ENCODE measurements around the gene LEPR.
"Not testable (repeated sequence)": the region's sequence is repeated elsewhere in the genome, so short reads cannot be mapped to it uniquely, and the experiment has no call there.

The LEPR gene, protein sequence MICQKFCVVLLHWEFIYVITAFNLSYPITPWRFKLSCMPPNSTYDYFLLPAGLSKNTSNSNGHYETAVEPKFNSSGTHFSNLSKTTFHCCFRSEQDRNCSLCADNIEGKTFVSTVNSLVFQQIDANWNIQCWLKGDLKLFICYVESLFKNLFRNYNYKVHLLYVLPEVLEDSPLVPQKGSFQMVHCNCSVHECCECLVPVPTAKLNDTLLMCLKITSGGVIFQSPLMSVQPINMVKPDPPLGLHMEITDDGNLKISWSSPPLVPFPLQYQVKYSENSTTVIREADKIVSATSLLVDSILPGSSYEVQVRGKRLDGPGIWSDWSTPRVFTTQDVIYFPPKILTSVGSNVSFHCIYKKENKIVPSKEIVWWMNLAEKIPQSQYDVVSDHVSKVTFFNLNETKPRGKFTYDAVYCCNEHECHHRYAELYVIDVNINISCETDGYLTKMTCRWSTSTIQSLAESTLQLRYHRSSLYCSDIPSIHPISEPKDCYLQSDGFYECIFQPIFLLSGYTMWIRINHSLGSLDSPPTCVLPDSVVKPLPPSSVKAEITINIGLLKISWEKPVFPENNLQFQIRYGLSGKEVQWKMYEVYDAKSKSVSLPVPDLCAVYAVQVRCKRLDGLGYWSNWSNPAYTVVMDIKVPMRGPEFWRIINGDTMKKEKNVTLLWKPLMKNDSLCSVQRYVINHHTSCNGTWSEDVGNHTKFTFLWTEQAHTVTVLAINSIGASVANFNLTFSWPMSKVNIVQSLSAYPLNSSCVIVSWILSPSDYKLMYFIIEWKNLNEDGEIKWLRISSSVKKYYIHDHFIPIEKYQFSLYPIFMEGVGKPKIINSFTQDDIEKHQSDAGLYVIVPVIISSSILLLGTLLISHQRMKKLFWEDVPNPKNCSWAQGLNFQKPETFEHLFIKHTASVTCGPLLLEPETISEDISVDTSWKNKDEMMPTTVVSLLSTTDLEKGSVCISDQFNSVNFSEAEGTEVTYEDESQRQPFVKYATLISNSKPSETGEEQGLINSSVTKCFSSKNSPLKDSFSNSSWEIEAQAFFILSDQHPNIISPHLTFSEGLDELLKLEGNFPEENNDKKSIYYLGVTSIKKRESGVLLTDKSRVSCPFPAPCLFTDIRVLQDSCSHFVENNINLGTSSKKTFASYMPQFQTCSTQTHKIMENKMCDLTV

DNA sequence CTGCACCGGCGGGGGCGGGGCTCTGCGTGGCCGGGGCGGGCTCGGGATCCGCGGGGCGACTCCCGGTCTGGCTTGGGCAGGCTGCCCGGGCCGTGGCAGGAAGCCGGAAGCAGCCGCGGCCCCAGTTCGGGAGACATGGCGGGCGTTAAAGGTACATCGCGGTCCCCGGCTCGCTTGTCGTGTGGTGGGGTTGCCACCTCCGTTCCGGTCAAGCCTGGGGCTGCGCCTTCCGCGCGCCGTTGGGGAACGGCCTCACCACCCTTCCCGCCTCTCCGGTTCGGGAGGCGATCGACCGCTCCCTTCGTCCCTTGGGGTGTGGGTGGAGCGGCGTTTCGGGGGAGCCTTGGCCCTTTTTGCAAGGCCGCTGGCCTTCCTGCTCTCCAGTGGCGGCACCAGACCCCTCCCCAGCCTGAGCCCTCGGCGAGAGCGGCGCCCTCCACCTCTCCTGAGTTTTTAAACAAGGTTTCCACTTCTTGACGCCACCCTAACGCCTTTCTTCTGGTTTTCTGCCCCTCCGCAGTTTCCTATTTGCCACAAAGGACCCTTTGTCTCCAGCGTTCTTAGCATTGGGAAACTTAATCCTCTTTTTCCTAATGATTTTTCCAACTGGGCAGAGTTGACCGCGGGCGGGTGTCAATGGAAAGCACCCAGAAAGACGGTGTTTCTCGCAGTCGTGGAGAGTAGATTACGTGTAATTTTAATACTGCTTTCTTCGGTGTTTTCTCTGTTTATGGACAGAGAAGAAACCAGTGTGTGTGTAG lies at the start of gene LEPR, which contains the start of gene LEPROT:
Gene LEPR (plus strand): TSS at position 79 of the 761 bp plus-strand sequence. CDS start 144,898 bp downstream, outside the sequence.
Gene LEPROT (plus strand): TSS at position 79 of the 761 bp plus-strand sequence. CDS start 57 bp downstream, at position 136.
- no peaks in the 10 kb centered on the region; the same call in 1 of the 2 replicates for H3K9me3 ChIP-seq (ENCODE audit: control insufficient read depth, insufficient read depth, low read length)
- H3K27ac ChIP-seq (ENCODE audit: low read depth, low read length) = peak within 1 kb of the TSS; percentile 98
- peaks cover 2% of the 10 kb centered on the region; the same call in 1 of the 2 replicates for H3K36me3 ChIP-seq (ENCODE audit: control insufficient read depth, insufficient read depth, low read length)
- no peaks in the 10 kb centered on the region for H3K27me3 ChIP-seq (ENCODE audit: control insufficient read depth, insufficient read depth, low read length)
- H3K9ac ChIP-seq (ENCODE audit: low read depth, low read length) = peak within 1 kb of the TSS; percentile 96
- peaks cover 56% of the 10 kb centered on the region for H3K4me1 ChIP-seq (ENCODE audit: control insufficient read depth, insufficient read depth, low read length)
- peak within 1 kb of the TSS; percentile 91 for H3K4me3 ChIP-seq (ENCODE audit: low read depth, low read length)

DNA sequence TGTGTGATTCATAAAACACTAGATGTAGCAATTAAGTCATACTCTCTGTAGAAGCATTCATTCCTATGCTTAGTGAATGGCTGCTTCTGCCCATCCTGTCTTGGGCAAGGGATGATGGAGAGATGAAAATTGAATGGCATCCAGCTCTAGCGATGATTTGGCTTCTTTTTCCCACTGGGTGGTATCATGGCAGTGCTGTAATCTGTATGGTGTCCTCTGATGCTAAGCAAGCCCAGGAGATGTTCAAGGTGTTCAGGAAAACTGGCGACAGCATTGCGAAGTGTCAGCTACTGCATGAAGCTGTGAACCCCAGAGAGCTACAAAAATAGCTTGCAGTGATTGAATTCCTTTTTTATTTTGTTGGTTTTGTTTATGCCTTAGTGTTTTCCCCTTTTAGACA lies 48.9 kb upstream of the LEPR start:
- Histone ChIP-seq H3K27ac (ENCODE audit: low read depth, low read length) (no peak overlapping the region), H3K4me3 (ENCODE audit: low read depth, low read length) (no peak overlapping the region), H3K9me3 (ENCODE audit: control insufficient read depth, insufficient read depth, low read length) (no peaks in the 10 kb centered on the region)

DNA sequence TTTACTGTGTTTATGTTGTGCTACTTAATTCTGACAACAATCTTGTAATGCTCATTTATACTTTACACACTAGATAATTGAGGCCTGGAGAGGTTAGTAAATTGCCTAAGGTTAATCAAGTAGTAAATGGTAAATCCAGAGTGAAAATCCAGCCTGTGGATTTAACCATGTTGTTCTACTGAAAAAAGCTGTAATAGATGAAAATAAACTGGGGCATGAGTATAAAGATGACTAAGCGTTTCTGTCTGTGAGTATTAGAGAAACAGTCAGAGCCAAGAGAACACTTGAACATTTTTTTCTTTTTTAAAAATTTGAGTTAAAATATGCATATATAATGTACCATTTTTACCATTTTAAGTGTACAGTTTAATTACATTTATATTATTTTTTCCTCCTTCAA lies 47.9 kb upstream of the LEPR start:
- Histone ChIP-seq H3K27me3 (ENCODE audit: control insufficient read depth, insufficient read depth, low read length) (no peaks in the 10 kb centered on the region), H3K9me3 (ENCODE audit: control insufficient read depth, insufficient read depth, low read length) (no peaks in the 10 kb centered on the region), H3K36me3 (ENCODE audit: control insufficient read depth, insufficient read depth, low read length) (no peaks in the 10 kb centered on the region), H3K9ac (ENCODE audit: low read depth, low read length) (no peak overlapping the region), H3K27ac (ENCODE audit: low read depth, low read length) (no peak overlapping the region), H3K4me1 (ENCODE audit: control insufficient read depth, insufficient read depth, low read length) (no peaks in the 10 kb centered on the region), H3K4me3 (ENCODE audit: low read depth, low read length) (no peak overlapping the region)

More for the DNA sequence above, 48.9 kb upstream of the LEPR start:
- Histone ChIP-seq H3K36me3 (ENCODE audit: control insufficient read depth, insufficient read depth, low read length) (no peaks in the 10 kb centered on the region), H3K4me1 (ENCODE audit: control insufficient read depth, insufficient read depth, low read length) (no peaks in the 10 kb centered on the region), H3K9ac (ENCODE audit: low read depth, low read length) (no peak overlapping the region), H3K27me3 (ENCODE audit: control insufficient read depth, insufficient read depth, low read length) (no peaks in the 10 kb centered on the region)

DNA sequence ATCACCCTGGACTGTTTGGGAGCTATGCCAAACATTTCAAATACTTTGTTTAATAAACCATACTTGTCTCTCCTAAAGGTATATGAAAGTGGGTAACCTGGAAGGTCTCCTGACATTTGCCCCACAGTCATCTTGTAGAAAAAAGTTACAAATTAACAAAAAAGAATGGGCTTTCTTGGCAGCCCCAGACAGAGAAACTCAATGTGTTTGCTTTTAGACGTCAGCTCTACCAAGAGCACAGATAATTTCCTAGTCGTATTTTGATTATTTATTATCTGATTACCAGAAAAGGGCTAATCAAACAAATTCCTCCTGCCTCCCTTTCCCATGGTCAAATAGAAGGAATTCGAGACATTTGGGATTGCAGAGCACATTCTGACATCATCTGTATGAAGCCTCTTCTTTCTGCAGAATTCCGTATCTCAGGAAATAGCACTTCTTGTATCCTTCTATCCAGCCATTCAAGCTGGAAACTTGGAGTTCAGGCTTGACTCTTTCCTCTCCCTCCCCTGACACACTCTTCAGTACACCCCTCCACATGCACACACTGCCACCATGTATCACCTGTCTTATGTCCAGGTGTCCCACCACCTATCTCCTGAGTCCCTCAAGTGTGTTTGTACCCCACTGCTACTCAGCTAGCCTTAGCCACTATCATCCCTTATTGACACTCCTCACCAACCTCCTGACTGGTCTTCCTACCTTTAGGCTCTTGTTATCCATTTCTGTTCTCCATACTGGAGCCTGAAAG lies 42.8 kb upstream of the LEPR start:
- H3K27me3 ChIP-seq (ENCODE audit: control insufficient read depth, insufficient read depth, low read length) = no peaks in the 10 kb centered on the region

DNA sequence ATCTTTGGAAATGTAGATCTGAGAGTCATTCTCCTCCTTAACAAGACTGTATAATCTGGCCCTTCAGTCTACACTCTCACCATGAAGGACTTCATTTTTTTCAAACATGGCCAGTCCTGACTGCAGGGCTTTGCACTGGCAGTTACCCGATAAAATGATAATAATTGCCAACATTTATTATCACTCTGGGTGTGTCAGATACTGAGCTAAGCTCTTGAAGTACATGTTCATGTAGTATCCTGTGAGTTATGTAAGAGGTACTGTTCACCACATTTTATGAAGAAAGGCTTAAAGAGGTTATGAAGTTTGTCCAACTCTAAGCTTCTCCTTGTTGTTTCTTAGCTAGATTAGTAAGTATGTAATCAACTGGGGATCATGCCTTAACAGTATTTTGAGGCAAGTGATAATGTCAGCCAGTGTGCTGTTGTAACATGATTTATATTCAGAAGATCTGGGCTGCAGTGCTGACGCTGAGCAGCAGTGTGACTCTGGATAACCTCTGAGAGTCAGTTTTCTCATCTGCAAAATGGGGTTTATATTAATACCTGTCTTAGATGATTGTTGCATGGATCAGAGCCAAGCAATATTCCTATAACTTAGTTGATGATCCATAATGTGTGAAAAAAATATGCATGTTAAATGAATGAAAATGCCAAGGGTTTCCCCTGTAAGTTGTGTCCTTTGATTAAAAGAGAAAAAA lies 42.1 kb upstream of the LEPR start:
- Histone ChIP-seq H3K36me3 (ENCODE audit: control insufficient read depth, insufficient read depth, low read length) (no peaks in the 10 kb centered on the region), H3K4me1 (ENCODE audit: control insufficient read depth, insufficient read depth, low read length) (no peaks in the 10 kb centered on the region), H3K27me3 (ENCODE audit: control insufficient read depth, insufficient read depth, low read length) (no peaks in the 10 kb centered on the region), H3K9ac (ENCODE audit: low read depth, low read length) (no peak overlapping the region), H3K9me3 (ENCODE audit: control insufficient read depth, insufficient read depth, low read length) (no peaks in the 10 kb centered on the region), H3K27ac (ENCODE audit: low read depth, low read length) (no peak overlapping the region), H3K4me3 (ENCODE audit: low read depth, low read length) (no peak overlapping the region)

More for the DNA sequence above, 42.8 kb upstream of the LEPR start:
- no peak overlapping the region for H3K27ac ChIP-seq (ENCODE audit: low read depth, low read length)
- no peak overlapping the region for H3K4me3 ChIP-seq (ENCODE audit: low read depth, low read length)
- no peaks in the 10 kb centered on the region for H3K36me3 ChIP-seq (ENCODE audit: control insufficient read depth, insufficient read depth, low read length)
- no peaks in the 10 kb centered on the region for H3K9me3 ChIP-seq (ENCODE audit: control insufficient read depth, insufficient read depth, low read length)
- no peak overlapping the region for H3K9ac ChIP-seq (ENCODE audit: low read depth, low read length)
- H3K4me1 ChIP-seq (ENCODE audit: control insufficient read depth, insufficient read depth, low read length) = no peaks in the 10 kb centered on the region

DNA sequence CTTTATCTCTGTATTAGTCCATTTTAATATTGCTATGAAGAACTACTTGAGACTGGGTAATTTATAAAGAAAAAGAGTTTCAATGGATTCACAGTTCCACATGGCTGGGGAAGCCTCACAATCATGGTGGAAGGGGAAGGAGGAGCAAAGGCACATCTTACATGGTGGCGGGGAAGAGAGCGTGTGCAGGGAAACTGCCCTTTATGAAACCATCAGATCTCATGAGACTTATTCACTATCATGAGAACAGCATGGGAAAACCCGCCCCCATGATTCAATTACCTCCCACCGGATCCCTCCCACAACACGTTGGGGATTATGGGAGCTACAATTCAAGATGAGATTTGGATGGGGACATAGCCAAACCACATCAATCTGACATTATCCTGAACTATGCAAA lies 36.0 kb upstream of the LEPR start:
- H3K9me3 ChIP-seq (ENCODE audit: control insufficient read depth, insufficient read depth, low read length); H3K27ac ChIP-seq (ENCODE audit: low read depth, low read length); H3K4me1 ChIP-seq (ENCODE audit: control insufficient read depth, insufficient read depth, low read length); H3K36me3 ChIP-seq (ENCODE audit: control insufficient read depth, insufficient read depth, low read length); H3K9ac ChIP-seq (ENCODE audit: low read depth, low read length); H3K4me3 ChIP-seq (ENCODE audit: low read depth, low read length); H3K27me3 ChIP-seq (ENCODE audit: control insufficient read depth, insufficient read depth, low read length): not testable (repeated sequence)

DNA sequence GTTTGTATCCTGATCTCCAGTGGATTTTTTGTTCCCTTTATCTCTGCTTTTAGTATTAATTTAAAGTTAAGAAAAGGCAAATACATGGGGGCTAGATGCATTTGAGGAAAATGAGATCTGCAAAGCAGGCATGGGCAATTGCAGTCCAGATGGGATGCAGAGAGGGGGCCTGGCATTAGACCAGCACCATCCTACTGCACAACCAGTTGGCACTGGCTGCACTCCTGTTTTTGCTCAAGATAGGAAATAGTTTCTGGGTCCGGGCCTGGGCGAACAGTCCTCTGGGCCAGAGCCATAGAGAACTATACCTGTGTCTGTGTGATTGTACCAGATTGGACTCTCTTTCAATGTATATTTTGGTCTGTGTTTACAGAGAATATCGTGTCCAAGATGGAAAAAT lies 34.0 kb upstream of the LEPR start:
- no peaks in the 10 kb centered on the region for H3K27me3 ChIP-seq (ENCODE audit: control insufficient read depth, insufficient read depth, low read length)
- no peak overlapping the region for H3K27ac ChIP-seq (ENCODE audit: low read depth, low read length)
- no peaks in the 10 kb centered on the region for H3K9me3 ChIP-seq (ENCODE audit: control insufficient read depth, insufficient read depth, low read length)
- no peaks in the 10 kb centered on the region for H3K36me3 ChIP-seq (ENCODE audit: control insufficient read depth, insufficient read depth, low read length)
- H3K9ac ChIP-seq (ENCODE audit: low read depth, low read length) = no peak overlapping the region
- H3K4me3 ChIP-seq (ENCODE audit: low read depth, low read length) = no peak overlapping the region
- no peaks in the 10 kb centered on the region for H3K4me1 ChIP-seq (ENCODE audit: control insufficient read depth, insufficient read depth, low read length)

DNA sequence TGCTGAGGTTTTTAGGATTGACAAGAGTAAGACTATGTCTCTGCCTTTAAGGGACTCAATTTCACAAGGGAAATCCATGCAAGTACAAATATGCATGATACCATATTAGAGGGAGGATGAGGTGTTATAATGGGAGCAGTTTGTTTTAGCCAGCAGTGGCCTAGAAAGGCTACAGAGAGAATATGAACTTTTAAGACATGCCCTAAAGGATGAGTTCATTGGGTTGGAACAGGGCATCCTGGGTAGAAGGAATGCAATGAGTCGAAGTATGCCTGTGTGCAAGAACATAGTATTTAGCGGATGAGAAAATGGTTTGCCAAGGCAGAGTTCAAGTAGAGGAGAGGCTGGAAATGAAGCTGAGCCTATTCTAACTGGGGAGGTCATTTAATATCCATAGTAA lies 32.6 kb upstream of the LEPR start:
- Histone ChIP-seq H3K36me3 (ENCODE audit: control insufficient read depth, insufficient read depth, low read length) (no peaks in the 10 kb centered on the region), H3K9me3 (ENCODE audit: control insufficient read depth, insufficient read depth, low read length) (no peaks in the 10 kb centered on the region), H3K27ac (ENCODE audit: low read depth, low read length) (no peak overlapping the region), H3K27me3 (ENCODE audit: control insufficient read depth, insufficient read depth, low read length) (no peaks in the 10 kb centered on the region), H3K4me3 (ENCODE audit: low read depth, low read length) (no peak overlapping the region), H3K4me1 (ENCODE audit: control insufficient read depth, insufficient read depth, low read length) (no peaks in the 10 kb centered on the region), H3K9ac (ENCODE audit: low read depth, low read length) (no peak overlapping the region)

DNA sequence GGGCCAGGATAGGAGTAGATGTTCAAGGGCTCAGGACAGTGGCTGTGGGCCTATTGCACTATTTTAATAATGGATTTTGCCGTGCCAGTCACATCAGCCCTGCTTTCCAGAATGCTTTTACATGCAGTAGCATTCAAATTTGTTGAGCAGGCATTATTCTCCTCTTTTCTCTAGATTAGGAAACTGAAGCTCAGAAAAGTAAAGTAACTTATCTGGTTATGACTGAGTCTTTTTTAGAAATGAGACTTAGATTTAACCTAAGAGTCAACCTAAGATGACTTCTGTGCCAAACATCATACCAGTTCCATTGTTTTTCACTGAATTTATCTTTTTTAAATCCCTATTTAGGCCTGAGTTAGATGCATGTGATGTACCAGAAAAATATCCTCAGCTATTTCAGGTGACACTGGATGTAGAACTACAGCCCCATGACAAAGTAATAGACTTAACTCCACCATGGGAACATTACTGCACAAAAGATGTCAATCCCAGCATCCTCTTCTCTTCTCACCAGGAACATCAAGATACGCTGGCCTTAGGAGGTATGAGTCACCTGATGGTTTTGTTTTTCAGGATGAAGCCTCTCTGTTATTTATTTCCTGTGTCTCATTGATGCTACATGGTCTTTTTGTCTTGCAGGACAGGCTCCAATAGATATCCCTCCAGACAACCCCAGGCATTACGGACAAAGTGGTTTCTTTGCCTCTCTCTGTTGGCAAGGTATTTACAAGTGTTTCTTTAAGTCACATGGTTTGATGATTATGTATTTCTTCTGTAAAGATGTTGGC lies 31.4 kb upstream of the LEPR start:
- H3K9ac ChIP-seq (ENCODE audit: low read depth, low read length) = no peak overlapping the region
- H3K36me3 ChIP-seq (ENCODE audit: control insufficient read depth, insufficient read depth, low read length) = no peaks in the 10 kb centered on the region
- H3K27ac ChIP-seq (ENCODE audit: low read depth, low read length) = peak overlapping the region; percentile 65
- H3K27me3 ChIP-seq (ENCODE audit: control insufficient read depth, insufficient read depth, low read length) = no peaks in the 10 kb centered on the region
- H3K4me1 ChIP-seq (ENCODE audit: control insufficient read depth, insufficient read depth, low read length) = no peaks in the 10 kb centered on the region
- H3K4me3 ChIP-seq (ENCODE audit: low read depth, low read length) = no peak overlapping the region
- no peaks in the 10 kb centered on the region for H3K9me3 ChIP-seq (ENCODE audit: control insufficient read depth, insufficient read depth, low read length)

Measured in HUES48 (cell line).